ELF-1 (cell line): ENCODE measurements around the gene MED23.
"Not testable (repeated sequence)": the region's sequence is repeated elsewhere in the genome, so short reads cannot be mapped to it uniquely, and the experiment has no call there.

Experiments
- DNase-seq: peaks from one replicate; pipeline ENCODE4 v3.0.0-alpha.2; 2016; ENCODE audit warnings: low read depth, low spot score

Gene MED23

GRCh38 chr6:131572686-131573415 is 55.2 kb downstream of the MED23 start, which contains the start of gene ARG1:
TSS of gene ARG1 (plus strand) at chr6:131573226. CDS start at chr6:131573283, 57 bp downstream.
- no peak for DNase-seq

DNA sequence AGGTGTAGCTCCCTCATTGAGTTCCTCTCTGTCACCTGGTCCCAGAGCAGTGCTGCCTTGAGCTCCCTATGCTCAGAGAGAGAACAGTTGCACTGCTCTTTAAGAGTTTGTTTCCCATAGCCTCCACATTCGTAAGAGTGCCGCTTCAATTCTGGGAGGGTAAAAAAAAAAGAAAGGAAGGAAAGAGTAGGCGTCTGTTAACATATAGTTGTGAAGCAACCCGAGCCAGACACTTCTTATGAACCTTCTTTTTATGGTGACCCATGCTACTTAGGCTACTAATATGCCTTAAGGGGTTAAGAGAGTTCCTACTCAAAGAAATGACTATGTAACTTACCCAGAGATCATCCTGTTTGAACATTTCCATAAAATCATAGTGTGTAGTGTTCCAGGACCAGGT is 59.3 kb downstream of the MED23 start:
- no peak for DNase-seq

GRCh38 chr6:131565056-131565455 is 63.0 kb downstream of the MED23 start:
- DNase-seq: no peak

DNA sequence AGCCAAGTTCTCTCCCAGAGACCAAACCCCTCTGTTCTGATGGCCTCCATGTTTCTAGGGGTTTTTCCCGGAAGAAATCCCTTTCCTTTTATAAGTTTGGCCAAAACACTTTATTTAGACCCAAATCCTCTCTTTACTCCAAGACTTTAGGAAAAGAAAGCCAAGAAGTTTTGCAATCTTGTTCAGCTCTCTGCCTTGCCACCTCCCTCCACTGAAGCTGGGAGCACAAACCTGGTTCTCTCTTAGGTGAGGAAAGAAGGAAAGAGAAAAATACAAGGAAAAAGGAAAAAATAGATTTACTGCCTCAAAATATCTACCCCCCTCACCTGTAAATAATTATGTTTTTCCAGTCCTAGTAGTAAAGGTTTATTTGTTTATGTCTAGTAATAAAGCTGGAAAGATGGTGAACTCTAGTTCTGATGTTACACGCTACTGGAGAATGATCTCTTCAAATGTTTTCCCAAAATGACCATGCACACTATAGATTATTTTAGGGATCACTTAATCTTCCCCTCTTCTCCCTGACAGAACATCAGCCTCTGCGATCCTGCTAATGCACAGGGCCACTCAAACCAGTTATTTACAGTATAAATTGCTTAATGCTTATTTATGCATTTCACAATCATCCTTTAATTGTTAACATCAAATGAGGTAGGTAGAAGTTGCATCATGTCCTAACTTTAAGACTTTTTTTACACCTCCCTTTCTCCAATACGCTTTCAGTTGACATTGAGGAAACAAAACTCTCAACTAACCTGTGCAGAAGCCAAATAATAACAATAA is 65.9 kb downstream of the MED23 start:
- DNase-seq: no peak

GRCh38 chr6:131558922-131559321 is 69.1 kb downstream of the MED23 start:
- no peak for DNase-seq

DNA sequence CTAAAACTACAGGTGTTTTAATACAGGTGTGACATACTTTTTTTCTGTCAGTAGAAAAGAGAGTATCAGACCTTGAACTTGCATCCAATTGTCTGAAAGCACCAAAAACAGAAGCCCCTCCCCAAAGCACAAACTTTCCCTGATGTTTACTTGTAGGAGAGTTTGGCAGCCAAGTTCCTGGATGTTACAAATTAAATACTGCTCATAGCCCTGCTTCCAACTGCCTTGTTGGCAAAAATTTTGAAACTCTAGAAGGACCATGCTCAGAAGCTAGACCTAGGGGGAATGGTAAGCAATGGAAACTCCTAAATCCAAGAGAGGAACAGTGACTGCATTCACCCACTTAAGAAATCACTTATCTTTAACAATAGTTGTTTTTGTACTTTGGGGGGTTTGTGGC is 72.0 kb downstream of the MED23 start:
- DNase-seq: no peak

DNA sequence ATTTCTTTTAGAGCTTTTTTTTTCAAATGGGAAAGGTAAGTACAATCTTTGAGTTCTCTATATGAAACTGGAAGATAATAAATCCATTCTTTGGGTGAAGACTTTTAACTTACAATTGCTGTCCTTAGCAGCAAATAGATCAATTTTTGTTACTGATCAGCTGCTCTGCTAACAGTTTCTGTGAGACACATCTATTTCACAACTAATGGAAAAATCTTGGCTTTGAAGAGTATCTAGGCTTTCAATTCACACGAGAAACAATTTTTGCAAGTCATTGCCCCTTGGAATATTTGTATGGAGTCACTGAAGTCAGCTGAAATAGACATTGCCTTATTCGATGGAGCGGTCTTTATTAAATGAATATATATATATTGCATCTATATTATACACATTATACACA is 75.5 kb downstream of the MED23 start:
- no peak for DNase-seq

DNA sequence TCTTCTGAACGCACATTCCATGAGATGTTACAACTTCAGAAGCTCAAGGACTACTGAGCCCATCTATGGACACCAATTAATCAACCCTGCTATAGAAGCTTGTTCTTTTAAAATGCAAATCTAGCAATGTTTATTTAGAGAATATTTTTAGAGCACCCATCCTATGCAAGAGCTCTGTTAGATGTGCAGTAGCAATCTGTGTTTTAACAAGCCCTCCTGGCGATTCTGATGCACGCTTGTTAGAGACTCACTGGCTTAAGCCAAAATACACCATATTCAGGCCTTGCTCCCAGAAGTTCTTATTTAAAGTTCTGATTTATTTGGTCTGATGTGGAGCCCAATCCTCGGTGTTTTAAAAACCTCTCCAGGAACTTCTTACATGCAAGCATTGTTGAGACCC is 76.1 kb downstream of the MED23 start:
- DNase-seq: no peak

DNA sequence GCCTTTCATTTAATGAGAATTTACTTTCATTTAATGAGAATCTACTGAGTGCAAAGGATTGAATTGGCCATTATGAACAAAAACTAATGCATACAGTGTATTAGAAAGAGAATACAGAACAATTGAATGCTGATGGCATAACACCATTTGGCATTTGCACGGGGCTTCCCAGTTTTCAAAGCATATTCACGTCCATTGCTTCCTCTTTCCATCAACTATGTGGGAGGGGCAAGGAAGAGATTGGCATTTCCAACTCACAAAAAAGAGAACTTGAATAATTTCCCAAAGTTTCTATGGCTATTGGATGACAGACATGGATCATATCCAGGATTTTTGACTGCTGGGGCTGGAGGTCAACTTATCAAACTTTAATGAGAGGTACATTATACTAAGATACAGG is 78.2 kb downstream of the MED23 start:
- no peak for DNase-seq

- no peak for DNase-seq
Measured at GRCh38 chr6:131548441-131548840, 79.6 kb downstream of the MED23 start.

- no peak for DNase-seq
Measured at GRCh38 chr6:131547488-131547887, 80.6 kb downstream of the MED23 start.

DNA sequence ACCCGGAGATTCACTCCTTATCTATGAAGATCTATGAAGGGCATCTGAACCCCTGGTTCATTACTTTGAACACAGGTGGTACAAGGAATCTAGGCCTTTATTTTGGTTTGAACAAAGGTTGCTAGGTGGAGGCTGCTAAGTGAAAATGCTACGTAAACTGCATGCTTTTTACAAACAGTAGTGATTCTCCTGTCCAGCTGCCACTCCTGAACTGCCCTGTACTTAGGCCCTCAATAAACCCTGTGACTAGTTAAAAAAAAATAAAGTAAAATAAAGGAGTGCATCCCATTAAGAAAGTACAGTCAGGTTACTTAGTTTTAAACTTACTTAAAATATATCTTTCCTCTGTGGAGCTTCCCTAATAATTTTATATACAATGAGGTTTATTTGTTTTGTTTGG is 82.7 kb downstream of the MED23 start:
- no peak for DNase-seq

DNA sequence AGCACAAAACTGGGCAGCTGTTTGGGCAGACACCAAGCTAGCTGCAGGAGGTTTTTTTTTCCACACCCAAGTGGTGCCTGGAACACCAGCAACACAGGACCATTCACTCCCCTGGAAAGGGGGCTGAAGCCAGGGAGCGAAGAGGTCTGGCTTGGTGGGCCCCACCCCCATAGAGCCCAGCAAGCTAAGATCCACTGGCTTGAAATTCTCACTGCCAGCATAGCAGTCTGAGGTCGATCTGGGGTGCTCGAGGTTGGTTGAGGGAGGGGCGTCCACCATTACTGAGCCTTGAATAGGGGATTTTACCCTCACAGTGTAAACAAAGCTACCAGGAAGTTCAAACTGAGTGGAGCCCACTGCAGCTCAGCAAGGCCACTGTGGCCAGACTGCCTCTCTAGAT is 89.4 kb downstream of the MED23 start:
- not testable (repeated sequence) for DNase-seq

- no peak for DNase-seq
Measured at GRCh38 chr6:131532580-131533039, 95.4 kb downstream of the MED23 start.

DNA sequence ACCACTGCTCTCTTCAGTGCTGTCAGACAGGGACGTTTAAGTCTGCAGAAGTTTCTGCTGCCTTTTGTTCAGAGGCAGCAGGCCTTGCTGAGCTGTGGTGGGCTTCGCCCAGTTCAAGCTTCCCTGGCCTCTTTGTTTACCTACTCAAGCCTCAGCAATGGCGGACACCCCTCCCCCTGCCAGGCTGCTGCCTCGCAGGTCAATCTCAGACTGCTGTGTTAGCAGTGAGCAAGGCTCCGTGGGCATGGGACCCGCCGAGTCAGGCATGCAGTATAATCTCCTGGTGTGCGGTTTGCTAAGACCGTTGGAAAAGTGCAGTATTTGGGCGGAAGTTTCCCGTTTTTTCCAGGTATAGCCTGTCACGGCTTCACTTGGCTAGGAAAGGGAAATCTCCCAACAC is 96.4 kb downstream of the MED23 start:
- not testable (repeated sequence) for DNase-seq

GRCh38 chr6:131530936-131531335 is 97.1 kb downstream of the MED23 start:
- DNase-seq: not testable (repeated sequence)

DNA sequence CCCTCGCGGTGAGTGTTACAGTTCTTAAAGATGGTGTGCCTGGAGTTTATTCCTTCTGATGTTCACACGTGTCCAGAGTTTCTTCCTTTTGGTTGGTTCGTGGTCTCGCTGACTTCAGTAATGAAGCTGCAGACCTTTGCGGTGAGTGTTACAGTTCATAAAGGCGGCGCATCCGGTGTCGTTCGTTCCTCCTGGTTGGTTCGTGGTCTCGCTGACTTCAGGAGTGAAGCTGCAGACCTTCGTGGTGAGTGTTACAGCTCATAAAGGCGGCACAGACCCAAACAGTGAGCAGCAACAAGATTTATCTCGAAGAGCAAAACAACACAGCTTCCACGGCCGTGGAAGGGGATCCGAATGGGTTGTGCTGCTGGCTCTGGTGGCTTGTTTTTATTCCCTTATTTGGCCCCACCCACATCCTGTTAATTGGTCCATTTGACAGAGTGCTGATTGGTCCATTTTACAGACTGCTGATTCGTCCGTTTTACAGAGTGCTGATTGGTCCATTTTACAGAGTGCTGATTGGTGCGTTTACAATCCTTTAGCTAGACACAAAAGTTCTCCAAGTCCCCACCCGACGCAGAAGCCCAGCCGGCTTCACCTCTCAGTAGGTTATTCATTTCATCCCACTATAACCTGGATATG is 103.2 kb downstream of the MED23 start:
- no peak for DNase-seq

- DNase-seq: no peak
Measured at GRCh38 chr6:131523988-131524673, 103.9 kb downstream of the MED23 start.
